GM12875 (cell line): ENCODE results near the gene MRGPRF.

Experiments
- H3K4me3 ChIP-seq: one replicate; pipeline ENCODE4 v1.5.1; 2011; ENCODE audit warnings: low read depth, low read length, control low read depth
- CTCF ChIP-seq: IDR thresholded peaks from 2 replicates; pipeline ENCODE4 v1.5.1; 2011; ENCODE audit warnings: low read depth, mild to moderate bottlenecking, control low read depth, inconsistent platforms, low read length, moderate library complexity, borderline replicate concordance; ENCODE audit not compliant: insufficient read depth

Gene MRGPRF

GRCh38 chr11:68959465-68960293 lies 53.4 kb downstream of the MRGPRF start:
- H3K4me3 ChIP-seq: no peak overlapping the region
- no peak for TF ChIP-seq CTCF

GRCh38 chr11:68958211-68958610 lies 54.8 kb downstream of the MRGPRF start:
- TF ChIP-seq CTCF: no peak
- H3K4me3 ChIP-seq: no peak overlapping the region

- no peak overlapping the region for H3K4me3 ChIP-seq
- no peak for TF ChIP-seq CTCF
Measured at GRCh38 chr11:68956547-68957254, 56.3 kb downstream of the MRGPRF start.

GRCh38 chr11:68956142-68956541 lies 56.9 kb downstream of the MRGPRF start:
- no peak overlapping the region for H3K4me3 ChIP-seq
- TF ChIP-seq CTCF: peak; percentile 31; the same call in 1 of the 2 replicates

GRCh38 chr11:68955607-68955958 lies 57.5 kb downstream of the MRGPRF start:
- TF ChIP-seq CTCF: no peak

GRCh38 chr11:68954836-68955606 lies 58.0 kb downstream of the MRGPRF start:
- no peak overlapping the region for H3K4me3 ChIP-seq
- no peak for TF ChIP-seq CTCF

More at GRCh38 chr11:68955607-68955958, 57.5 kb downstream of the MRGPRF start:
- no peak overlapping the region for H3K4me3 ChIP-seq
